Keratinocyte (primary cell): ENCODE data around the gene FRMD4B. TPM values are rescaled to one million over a fixed set of nuclear protein-coding genes. Genes with fewer than 3 reads are reported as not detected.

ENCODE experiments used
- DNase-seq: peaks from one replicate; pipeline ENCODE4 v3.0.0-alpha.2; 2011; ENCODE audit warnings: low read depth, missing footprints, low spot score
- FAIRE-seq: peaks from 2 replicates; lab custom pipeline; 2011; peaks lifted over from hg19 to GRCh38; lab: Jason Lieb, UNC
- H2AFZ ChIP-seq: 2 replicates; pipeline ENCODE4 v1.6.0; 2012; ENCODE audit warnings: low read length, control low read depth, inconsistent platforms; ENCODE audit not compliant: control insufficient read depth
- H3K27ac ChIP-seq: 2 replicates; pipeline ENCODE4 v1.5.1; 2011; ENCODE audit warnings: low read length; ENCODE audit not compliant: control insufficient read depth, insufficient read depth
- H3K27me3 ChIP-seq: 3 replicates; pipeline ENCODE4 v1.6.0; 2011; ENCODE audit warnings: low read length; ENCODE audit not compliant: control insufficient read depth, insufficient read depth; ENCODE audit errors: extremely low read depth
- H3K36me3 ChIP-seq, 2 experiments: 2 replicates in 1 of 2; 3 replicates in 1 of 2; pipeline ENCODE4 v1.5.1; 2011; ENCODE audit warnings: low read length in 2 of 2, mild to moderate bottlenecking in 1 of 2; ENCODE audit not compliant: control insufficient read depth in 2 of 2, insufficient read depth in 2 of 2; ENCODE audit errors: extremely low read depth in 1 of 2
- H3K4me1 ChIP-seq: 3 replicates; pipeline ENCODE4 v1.5.1; 2011; ENCODE audit warnings: low read length; ENCODE audit not compliant: control insufficient read depth, insufficient read depth; ENCODE audit errors: extremely low read depth
- H3K4me2 ChIP-seq: 3 replicates; pipeline ENCODE4 v1.6.0; 2011; ENCODE audit warnings: low read depth, low read length; ENCODE audit not compliant: control insufficient read depth, insufficient read depth; ENCODE audit errors: extremely low read depth
- H3K4me3 ChIP-seq, 3 experiments: fragments of 200-600 bp in 1 of 3; sonication (generic) in 1 of 3; 2 replicates in 2 of 3; 3 replicates in 1 of 3; pipeline ENCODE4 v1.5.1; 2011 to 2016; ENCODE audit warnings: low read length in 3 of 3, mild to moderate bottlenecking in 3 of 3, control low read depth in 2 of 3, inconsistent platforms in 1 of 3, low read depth in 1 of 3, mixed read lengths in 1 of 3, mixed run types in 1 of 3, moderate library complexity in 1 of 3; ENCODE audit not compliant: control insufficient read depth in 2 of 3, insufficient read depth in 2 of 3; ENCODE audit errors: extremely low read depth in 1 of 3
- H3K79me2 ChIP-seq: 2 replicates; pipeline ENCODE4 v1.6.0; 2012; ENCODE audit warnings: low read length; ENCODE audit not compliant: control insufficient read depth, insufficient read depth
- H3K9ac ChIP-seq: 3 replicates; pipeline ENCODE4 v1.6.0; 2011; ENCODE audit warnings: low read length; ENCODE audit not compliant: control insufficient read depth, insufficient read depth; ENCODE audit errors: extremely low read depth
- H3K9me1 ChIP-seq: 3 replicates; pipeline ENCODE4 v1.6.0; 2011; ENCODE audit warnings: low read length; ENCODE audit not compliant: control insufficient read depth, insufficient read depth; ENCODE audit errors: extremely low read depth
- H3K9me3 ChIP-seq: 2 replicates; pipeline ENCODE4 v1.5.1; 2012; ENCODE audit warnings: low read depth, low read length; ENCODE audit not compliant: control insufficient read depth
- H4K20me1 ChIP-seq: 3 replicates; pipeline ENCODE4 v1.6.0; 2011; ENCODE audit warnings: low read length; ENCODE audit not compliant: control insufficient read depth, insufficient read depth; ENCODE audit errors: extremely low read depth
- EZH2 ChIP-seq: IDR thresholded peaks from one replicate; pipeline ENCODE4 v1.6.1; 2012; ENCODE audit warnings: inconsistent platforms, mild to moderate bottlenecking, low read length, moderate library complexity
- dilution Hi-C: fragments of 300-500 bp; cut with MboI; formaldehyde crosslinking; loops from one replicate; pipeline ENCODE4 v1.7.0; 2020; ENCODE audit warnings: low sequenced_read_pairs; ENCODE audit not compliant: extremely low pct_ligation_motif_present
- polyA plus RNA-seq, 5 experiments: library from polyadenylated mRNA; depleted of rRNA in 3 of 5; stranded (reverse) in 3 of 5; stranded (forward) in 1 of 5; unstranded in 1 of 5; fragments of >200 nt; gene quantifications; 1 replicate in 1 of 5; 2 replicates in 3 of 5; 3 replicates in 1 of 5; pipeline versions ENCODE4 v1.2.1 to v1.2.3, GENCODE V29; 2011 to 2012; ENCODE audit warnings: missing spikeins in 2 of 5, low read depth in 1 of 5, low replicate concordance in 1 of 5
- TF ChIP-seq, protein P1 (sequence below), 3 experiments: IDR thresholded peaks in 1 of 3; conservative IDR thresholded peaks in 1 of 3; optimal IDR thresholded peaks in 1 of 3; 2 replicates in 2 of 3; 3 replicates in 1 of 3; pipeline versions ENCODE3 to v1.5.1; 2011; ENCODE audit warnings: low read length in 3 of 3, mild to moderate bottlenecking in 3 of 3, moderate library complexity in 2 of 3, control low read depth in 1 of 3, inconsistent platforms in 1 of 3; ENCODE audit not compliant: insufficient read depth in 2 of 3; ENCODE audit errors: extremely low read depth in 1 of 3

FRMD4B gene
- polyA plus RNA-seq, 1 donor (not counting 4 experiments of a cell fraction or from before 2014, with no cell fraction given): 48.3 TPM

DNA sequence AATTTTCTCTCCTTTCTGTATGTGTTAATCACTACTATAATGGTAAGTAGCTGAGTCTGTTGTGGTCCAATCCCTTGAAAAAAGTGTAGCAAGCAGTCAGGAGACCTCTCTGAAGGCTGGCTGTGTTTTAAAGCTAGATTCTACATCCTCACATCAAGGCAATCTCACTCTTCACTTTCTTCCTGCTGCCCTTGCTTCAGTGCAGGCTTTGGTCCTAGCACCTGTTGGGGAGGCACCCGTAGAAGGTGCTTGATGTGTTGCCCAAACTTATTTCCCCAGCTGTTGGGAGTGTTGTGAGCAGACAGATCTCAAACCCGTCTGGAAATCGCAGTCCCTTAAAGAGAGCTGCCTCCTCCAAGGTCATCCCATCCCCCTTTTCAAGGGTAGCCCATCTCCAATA is 8.6 kb downstream of the FRMD4B start:
- Histone ChIP-seq H3K4me2 (no peak overlapping the region), H3K9ac (no peak overlapping the region), H3K36me3 (no peaks in the 10 kb centered on the region), H3K9me1 (no peaks in the 10 kb centered on the region), H3K27me3 (no peaks in the 10 kb centered on the region), H3K4me1 (peaks cover 22% of the 10 kb centered on the region), H3K79me2 (peaks cover 31% of the 10 kb centered on the region), H4K20me1 (no peaks in the 10 kb centered on the region), H2AFZ (no peak overlapping the region), H3K4me3 (no peak overlapping the region), H3K27ac (no peak overlapping the region), H3K9me3 (no peaks in the 10 kb centered on the region)
- TF ChIP-seq EZH2: no peak
- TF ChIP-seq, protein P1, sequence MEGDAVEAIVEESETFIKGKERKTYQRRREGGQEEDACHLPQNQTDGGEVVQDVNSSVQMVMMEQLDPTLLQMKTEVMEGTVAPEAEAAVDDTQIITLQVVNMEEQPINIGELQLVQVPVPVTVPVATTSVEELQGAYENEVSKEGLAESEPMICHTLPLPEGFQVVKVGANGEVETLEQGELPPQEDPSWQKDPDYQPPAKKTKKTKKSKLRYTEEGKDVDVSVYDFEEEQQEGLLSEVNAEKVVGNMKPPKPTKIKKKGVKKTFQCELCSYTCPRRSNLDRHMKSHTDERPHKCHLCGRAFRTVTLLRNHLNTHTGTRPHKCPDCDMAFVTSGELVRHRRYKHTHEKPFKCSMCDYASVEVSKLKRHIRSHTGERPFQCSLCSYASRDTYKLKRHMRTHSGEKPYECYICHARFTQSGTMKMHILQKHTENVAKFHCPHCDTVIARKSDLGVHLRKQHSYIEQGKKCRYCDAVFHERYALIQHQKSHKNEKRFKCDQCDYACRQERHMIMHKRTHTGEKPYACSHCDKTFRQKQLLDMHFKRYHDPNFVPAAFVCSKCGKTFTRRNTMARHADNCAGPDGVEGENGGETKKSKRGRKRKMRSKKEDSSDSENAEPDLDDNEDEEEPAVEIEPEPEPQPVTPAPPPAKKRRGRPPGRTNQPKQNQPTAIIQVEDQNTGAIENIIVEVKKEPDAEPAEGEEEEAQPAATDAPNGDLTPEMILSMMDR (optimal IDR thresholded peaks at IDR 0.05 in 1 of 3, IDR thresholded peaks at IDR 0.05 in 1 of 3, conservative IDR thresholded peaks at IDR 0.05 in 1 of 3; ENCODE audit: extremely low read depth in 1 of 3, insufficient read depth in 2 of 3, low read length in 3 of 3): no peak
- DNase-seq (no peak), FAIRE-seq (no peak)
- dilution Hi-C loops: no loop called here

DNA sequence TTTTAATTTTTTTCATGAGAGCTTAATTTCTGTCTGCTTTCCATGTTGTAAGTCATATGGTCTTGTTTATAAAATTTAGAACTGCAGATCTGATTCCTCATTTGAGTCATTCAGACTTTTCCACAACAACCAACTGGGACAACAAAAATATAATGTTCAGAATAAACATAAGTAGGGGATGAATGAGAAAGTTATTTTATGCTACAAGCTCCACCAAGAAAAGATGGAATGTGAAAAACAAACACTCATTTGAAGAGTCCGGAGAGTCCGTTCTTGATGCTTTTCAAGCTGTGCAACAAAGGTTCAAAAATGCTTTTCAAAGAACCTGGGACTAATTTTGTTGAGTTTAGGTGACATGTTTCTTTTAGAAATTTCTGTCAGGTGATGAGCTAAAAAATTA is 9.2 kb downstream of the FRMD4B start:
- Histone ChIP-seq H3K9me1 (no peaks in the 10 kb centered on the region), H3K9ac (no peak overlapping the region), H4K20me1 (no peaks in the 10 kb centered on the region), H3K4me3 (no peak overlapping the region), H2AFZ (no peak overlapping the region), H3K27ac (no peak overlapping the region), H3K9me3 (no peaks in the 10 kb centered on the region), H3K27me3 (no peaks in the 10 kb centered on the region), H3K4me2 (no peak overlapping the region), H3K79me2 (peaks cover 31% of the 10 kb centered on the region), H3K36me3 (no peaks in the 10 kb centered on the region), H3K4me1 (peaks cover 26% of the 10 kb centered on the region)
- dilution Hi-C loops: no loop called here
- TF ChIP-seq EZH2: no peak
- TF ChIP-seq, protein P1 (optimal IDR thresholded peaks at IDR 0.05 in 1 of 3, IDR thresholded peaks at IDR 0.05 in 1 of 3, conservative IDR thresholded peaks at IDR 0.05 in 1 of 3; ENCODE audit: extremely low read depth in 1 of 3, insufficient read depth in 2 of 3, low read length in 3 of 3): no peak
- FAIRE-seq (no peak), DNase-seq (no peak)
